HG03432 (cell line): ENCODE measurements around the gene ACD.

Experiments
- ATAC-seq: cut with Tn5 transposase; IDR thresholded peaks from one replicate; pipeline ENCODE4 v1.9.1; 2021; ENCODE audit warnings: mild to moderate bottlenecking, moderate library complexity; ENCODE audit not compliant: unreplicated experiment

Gene ACD

DNA sequence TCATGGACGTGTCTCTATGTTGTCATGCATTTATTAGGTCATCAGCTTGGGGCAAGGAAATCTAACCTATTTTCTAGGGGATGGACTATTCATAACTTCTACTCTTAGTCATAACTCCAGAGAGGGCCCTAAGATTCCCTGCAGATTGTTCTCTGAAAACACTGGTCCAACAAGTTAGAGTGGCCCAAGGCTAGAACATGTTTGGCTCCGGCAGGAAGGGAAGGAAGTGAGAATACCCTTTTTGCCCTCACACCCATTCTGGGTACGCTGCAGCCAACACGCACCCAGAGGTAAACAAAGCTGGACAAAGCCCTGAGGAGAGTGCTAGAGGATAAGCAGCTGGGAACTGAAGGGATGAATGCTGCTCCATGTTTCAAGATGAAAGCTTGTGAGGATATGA is 16.5 kb upstream of the ACD start:
- no peak for ATAC-seq

DNA sequence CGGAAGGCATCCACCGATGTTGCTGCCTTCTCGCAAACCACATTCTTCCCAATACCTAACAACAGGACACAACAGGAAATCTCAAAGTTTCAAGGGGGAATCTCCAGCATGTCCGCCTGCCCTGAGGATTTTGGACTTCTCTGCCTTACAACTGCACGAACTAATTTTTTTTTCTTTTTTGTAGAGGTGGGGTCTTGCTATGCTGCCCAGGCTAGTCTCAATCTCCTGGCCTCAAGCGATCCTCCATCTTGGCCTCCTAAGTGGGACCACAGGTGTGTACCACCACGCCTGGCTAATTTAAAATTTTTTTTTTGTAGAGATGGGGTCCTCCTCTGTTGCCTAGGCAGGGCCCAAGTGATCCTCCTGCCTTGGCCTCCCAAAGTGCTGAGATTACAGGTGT is 15.9 kb upstream of the ACD start:
- ATAC-seq: no peak

DNA sequence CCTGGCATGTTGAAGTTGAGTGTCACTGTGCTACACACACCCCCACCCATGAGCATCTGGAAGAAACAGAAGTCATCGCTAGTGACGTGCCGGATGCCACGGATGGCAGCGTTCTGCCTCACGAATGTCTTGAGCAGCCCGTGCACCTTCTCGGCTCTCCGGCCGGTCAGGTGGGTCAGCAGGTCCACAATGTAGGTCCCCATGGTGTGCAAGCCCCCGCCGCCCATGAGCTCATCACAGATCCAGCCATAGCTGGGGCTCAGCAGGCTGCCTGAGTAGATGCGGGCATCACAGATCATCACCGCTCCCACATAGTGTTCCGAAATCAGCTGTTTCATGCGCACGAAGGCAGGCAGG is 15.5 kb upstream of the ACD start:
- no peak for ATAC-seq

DNA sequence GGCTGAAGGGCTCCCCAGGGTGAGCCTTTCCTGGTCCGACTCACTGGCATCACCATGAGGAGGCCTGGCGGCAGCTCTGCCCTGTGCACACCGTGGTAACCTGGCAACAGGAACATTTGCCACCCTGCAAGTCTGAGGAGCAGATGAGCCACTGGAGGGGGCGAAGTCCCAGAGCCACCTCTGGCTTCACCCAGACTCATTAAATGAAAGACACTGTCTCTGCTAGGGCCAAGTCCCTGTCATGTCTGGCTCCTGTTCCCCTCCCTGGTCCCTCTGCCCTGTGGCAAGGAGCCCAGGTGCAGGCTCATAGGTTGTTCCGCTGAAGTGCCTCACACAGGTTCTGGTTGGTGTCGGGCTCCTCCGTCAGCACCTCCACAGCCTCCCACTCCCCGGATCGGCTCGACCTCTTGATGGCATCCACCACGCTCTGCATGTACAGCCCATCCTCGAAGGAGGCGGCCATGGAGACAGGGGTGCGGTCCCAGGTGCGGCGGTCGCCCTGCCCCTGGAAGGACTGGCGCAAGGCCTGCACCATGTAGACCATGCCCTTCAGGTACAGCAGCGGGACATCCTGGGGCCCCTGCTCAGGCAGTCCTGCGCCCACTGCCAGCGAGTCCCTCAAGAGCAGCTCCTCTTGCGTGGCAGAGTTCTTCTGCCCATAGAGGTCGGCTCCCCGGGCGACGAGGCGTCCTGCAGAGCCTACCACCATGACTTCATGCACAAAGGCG is 15.0 kb upstream of the ACD start:
- ATAC-seq: no peak

DNA sequence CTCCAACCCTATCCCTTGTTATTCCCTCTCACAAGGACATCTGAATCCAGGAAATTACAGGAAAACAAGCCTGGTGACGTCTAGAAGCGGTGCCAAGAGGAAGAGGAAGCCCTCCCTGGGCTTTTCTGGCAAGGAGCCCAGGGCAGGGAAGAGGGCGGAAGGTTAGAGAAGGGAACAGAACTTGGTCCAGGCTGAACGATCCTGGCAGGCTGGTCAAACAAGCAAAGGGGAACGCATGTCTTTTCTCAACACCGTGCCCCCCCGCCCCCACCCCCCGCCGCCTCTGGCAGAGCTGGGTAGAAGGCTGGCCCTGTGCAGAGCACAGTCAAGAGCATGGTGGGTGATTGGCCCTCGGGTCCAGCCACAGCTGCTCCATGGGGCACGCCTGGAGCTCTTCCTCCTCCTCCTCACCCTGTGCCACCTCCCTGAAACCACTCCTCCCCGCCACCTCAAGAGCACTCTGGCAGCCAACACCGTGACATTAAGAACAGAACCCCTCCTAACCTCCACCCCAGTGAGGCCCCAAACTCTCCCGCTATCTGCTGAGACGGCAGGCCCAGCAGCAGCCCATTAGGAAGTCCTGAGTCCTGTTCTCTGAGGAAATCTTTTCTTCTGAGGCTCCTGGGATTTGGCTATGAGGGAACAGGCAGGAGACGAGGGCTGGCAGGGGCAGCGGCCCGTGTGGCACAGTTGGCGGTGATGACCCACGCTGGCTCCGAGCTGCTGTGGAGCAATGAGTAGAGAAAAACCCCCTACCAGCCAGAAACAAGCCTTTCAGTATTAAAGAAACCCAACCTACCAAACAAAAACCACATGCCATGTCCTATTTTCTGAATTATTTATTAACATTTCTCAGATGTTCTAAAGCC is 13.9 kb upstream of the ACD start:
- ATAC-seq: no peak

DNA sequence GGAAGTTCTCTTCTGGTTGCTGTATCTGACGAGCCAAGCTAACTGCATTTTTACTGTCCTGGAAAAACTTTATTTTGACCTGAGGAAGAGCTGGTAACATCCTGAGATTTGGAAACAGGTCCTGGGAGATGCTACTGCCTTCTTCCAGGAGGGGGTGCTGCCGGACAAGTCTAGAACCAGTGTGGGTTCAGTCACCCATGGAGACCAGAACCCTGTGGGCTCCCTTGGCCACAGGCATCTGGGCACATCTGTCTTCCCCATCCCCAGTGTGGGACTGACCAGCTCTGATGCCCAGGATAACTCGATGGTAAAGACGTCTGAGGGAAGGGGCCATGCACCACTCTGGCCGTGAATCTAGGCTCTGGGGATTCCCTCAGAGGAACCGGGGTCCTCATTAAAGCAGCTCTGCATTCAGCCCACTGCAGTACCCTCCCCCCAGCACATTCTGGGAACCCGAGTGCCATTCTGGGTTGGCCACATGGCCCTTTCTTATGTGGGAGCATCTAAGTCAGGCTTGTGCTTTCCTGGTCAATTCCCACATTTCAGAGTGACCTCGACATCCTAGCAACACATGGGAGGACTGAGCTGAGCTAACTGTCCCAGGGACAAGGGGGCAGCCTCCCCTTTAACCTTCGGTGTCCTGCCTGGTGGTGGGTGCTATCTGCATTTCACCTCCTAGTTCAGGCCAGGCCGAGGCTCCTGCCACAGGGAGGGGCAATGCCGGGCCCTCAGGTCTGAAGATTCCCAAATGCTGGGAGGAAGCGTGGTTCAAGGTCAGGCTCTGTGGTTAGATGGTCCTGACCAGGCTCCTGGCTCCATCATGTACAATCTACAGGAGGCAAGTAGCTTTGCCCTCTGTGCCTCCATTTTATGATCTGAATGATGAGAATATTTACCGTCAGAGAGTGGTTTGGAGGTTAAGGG is 12.9 kb upstream of the ACD start:
- ATAC-seq: no peak

DNA sequence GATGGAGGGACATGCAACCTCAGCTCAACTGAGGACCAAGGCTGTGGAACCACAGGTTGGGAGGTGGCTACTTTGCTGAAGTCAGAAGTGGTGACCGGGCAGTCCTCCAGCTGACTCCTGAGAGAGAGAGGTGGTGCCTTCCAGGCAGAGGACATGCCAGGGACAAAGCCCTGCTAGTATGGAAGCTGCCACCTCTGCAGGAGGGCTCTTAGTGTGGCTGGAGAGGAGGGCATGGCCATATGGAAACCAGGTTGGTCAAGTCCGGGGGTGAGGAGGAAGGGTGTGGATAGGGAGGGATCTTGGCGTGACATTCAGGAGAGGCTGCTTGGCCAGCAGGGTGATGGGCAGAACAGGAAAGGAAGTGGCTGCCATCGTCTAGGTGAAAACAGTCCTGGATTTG is 12.2 kb upstream of the ACD start:
- no peak for ATAC-seq

DNA sequence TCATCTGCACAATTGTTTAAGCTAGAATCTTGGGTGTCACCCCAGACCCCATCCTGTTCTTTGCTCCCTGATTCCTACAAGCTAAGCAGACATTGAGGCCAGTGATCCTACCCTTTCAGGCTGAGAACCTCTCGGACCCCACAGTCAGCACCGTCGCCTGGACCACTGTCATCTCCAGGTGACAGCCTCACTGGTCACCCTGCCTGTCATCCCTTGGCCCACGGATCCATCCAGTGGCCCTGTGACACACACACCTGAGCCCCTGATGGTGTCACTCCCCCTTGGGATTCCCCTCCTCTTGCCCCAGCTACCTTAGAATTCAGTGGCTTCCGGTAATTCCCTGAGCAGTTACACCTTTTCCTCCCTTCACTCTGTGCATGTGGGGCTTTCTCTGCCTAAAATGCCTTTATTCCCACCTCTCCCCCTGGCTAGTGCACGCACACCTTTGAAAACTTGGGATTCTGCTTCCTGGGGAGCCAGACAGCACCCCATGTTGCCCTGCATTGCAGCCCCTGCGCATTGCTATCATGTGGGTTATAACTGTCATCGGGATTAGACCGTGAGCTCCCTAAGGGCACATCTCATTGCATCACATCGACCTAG is 9.5 kb upstream of the ACD start:
- ATAC-seq: no peak

DNA sequence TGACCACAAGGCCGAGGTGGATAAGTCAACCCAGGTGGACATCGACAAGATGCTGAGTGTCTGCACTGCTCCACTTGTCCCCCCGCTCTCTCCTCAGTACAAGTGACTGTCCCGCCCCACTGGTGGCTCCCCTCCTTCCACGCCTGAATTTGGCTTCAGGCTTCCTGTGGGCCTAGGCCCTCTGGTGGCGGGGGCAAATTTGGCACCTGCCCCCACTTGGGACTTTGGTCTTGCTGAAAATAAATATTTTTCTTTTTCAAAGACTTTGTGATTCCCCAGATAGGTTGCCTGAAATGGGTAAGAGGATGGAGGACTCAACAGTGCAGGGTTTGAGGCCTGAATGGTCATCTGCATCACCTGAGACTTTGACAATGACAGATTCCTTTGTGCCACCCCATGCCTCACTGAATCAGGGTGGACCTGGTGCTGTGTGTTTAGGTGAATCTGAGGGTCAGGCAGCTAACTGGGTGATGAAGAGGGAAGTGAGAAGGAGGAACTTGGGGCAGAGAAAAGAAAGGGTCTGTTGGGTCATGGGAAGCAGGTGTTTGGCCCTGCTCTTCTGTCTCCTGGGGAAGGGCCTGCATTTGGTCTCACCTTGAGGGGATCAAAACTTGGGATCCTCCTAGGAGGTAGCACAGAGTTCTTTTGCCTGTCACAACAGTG is 8.6 kb upstream of the ACD start:
- no peak for ATAC-seq

DNA sequence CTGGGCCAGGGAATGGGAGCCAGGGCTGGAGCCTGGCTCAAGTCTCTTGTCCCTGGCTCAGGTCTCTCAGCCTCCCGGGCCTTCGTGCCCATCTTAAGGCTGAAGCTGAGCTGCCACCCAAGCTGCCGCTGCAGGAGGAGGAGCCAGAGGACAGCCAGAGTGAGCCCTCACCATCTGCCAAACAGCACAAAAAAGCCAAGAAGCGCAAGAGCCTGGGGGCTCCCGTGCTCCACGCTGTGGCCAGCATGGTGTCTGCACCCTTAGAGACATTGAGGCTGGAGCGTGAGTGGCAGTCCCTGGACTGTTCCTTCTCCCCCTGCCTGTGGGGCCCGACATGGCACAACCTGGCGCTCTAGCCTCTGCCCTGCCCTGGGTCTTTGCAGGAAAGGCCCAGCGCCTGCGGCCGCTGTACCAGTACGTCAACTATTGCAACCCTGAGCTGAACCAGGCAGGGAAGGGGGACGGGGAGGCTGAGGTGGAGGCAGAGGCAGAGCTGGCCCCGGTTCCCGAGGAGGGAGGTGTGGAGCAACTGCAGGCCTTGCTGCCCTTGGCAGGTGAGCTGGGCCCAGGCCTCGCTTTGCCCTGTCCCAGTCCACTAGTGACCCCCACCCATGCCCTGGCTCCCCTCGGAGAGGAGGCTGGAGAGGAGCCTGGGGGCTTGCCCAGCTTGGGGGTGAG is 7.9 kb upstream of the ACD start:
- peak; percentile 71 for ATAC-seq

DNA sequence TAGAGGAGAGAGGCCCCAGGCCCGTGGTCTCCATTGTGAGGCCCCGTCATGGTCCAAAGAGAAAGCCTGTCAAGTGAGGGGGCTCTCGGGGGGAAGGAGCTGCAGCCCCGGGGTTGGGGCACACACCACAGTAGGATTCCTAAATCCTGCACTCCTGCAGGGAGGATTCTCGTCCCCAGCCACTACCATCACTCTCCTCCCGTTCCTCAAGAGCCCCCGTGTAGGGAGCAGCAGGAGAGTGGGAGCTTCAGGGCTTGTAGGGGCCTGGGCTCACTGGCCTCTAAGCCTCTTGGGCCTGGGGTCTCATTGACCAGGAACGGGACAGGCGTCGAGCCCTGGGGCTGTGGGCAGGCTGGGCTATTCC is 7.4 kb upstream of the ACD start:
- no peak for ATAC-seq

DNA sequence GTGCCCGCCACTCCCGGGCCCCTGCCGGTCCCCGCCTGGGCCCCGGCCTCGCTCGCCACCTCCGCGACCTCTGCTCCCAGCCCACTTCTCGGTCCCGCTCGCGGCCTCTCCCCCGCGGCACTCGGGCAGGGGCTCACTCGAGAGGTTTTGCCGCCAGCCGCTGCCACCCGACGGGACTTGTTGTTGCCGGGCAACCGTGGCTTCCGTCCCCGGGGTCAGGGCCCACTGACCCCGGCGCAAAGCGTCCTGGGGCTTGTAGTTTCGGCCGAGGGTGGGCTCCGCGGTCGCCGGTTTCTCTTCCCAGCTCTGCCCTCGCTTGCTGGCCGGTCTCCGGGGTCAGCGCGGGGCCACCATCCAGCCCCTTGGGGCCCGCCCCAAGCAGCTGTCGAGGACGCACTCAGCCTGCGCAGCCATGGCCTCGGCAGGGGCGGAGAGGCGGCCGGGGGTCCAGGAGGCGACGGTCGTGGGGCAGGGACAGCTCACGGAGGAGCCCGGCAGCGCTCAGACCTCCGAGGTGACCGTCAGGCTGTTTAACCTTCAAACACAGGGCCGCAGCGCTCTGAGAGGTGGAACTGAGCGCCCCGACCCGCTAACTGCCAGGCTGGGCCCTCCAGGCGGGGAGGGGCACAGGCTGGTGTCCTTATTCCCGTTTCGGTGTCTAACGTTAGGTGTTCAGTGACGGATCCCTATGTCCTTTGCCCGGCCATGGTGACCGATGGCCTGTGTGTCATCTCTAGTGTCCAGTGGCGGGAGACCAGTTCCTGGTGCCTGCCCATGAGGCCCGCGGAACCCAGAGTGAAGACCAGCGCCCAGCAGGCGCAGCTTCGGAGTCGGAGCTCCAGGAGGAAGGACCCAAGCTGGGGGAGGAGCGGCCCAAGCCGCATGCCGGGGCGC is 6.7 kb upstream of the ACD start, which contains the start of the genes C16orf86 and ENKD1:
Gene C16orf86 (plus strand): TSS at position 256 of the 894 bp plus-strand sequence. CDS start 157 bp downstream, at position 413.
Gene ENKD1 (minus strand): TSS at position 192 of the 894 bp plus-strand sequence. CDS start 308 bp downstream, outside the sequence.
- peak; percentile 63 for ATAC-seq

DNA sequence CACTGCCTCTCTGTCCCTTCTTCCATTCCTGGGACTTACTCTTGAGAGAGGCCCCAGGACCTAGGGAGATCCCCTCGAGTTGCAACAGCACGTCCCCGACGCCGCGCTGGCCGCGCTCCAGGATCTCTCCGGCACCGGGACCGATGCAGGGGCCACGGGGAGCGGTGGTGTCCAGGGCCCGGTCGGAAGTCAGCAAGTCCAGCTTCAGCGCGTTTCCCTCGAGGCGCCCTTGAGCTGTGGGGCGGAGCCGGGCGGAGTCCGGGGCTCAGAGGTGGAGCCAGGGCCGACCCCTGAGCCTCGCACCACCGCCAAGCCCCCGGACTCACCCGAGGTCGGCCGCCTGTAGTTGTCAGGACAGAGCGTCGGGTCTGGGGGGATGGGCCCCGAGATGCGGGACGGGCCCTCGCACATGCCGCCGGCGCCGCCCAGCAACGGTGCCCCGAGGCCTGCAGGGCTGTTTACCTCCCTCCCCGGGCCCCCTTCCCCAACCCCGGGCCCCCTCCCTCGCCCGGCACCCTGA is 6.0 kb upstream of the ACD start:
- peak; percentile 5 for ATAC-seq

DNA sequence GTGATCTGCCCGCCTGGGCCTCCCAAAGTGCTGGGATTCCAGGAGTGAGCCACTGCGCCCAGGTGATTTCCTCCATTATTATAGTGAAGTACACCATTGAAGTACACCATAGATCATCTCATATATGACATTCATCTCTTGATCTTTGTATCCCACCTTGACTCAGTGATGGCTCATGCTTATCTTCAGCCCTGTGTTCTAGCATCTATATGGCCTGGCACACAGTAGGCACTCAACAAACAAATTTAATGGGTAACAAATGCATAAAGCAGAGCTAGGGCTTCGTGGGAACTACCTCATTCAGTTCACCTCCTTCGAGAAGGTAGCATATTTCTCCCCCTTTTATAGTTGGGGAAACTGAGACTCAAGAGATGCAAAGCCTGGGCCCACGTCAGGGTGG is 5.5 kb upstream of the ACD start:
- no peak for ATAC-seq

DNA sequence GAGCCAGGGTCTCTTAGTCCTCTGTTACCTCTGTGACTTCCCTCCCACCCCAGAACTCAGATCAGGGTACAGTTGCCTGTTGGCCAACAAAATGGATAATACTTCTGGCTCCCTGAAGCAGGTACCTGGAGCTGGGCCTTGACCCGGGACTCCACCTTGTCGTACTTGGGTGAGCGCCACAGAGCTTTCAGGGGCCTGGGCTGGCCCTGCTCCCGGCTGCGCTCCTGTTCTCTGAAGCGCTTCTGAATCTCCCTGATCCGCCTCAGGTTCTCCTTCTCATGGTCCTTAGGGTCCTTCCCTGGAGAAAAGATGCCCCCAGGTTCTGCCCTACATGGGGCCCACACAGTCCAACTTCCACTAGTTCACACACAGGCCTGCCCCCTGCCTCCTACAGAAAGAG is 4.8 kb upstream of the ACD start:
- no peak for ATAC-seq

DNA sequence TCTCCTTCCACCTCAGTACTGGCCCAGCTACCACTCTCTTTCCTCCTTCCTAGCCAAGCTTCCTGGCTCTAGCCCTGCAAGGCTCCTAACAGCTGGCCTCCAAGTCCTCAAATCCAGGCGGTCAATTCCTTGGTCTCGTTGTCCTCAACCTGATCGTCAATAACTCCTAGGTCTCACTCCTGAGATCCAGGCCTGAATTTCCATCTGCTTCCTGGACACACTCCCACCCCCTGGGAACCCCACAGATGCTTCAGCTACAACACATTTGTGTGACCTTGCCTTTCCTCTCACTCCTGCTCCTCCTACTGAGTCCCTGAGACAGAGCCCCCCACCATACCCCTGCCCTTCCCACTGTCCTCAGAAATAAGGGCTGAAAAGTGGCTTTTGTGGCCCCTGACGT is 4.2 kb upstream of the ACD start:
- ATAC-seq: no peak

DNA sequence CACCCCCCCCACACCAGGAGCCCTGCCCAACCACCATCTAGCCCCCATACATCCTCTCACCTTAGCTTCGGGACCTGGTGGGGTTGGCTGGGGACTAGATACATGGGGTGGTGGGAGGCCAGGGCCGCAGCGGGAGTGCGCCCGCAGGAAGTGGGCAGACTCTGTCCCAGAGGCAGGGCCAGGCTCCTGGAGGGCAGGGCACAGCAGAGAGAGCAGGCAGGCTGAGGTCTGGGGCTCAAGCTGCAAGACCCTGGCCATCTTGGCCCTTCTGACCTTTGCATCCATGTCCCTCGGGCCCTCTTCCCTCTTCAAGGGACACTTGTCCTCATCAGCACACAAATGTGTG is 3.8 kb upstream of the ACD start:
- no peak for ATAC-seq

DNA sequence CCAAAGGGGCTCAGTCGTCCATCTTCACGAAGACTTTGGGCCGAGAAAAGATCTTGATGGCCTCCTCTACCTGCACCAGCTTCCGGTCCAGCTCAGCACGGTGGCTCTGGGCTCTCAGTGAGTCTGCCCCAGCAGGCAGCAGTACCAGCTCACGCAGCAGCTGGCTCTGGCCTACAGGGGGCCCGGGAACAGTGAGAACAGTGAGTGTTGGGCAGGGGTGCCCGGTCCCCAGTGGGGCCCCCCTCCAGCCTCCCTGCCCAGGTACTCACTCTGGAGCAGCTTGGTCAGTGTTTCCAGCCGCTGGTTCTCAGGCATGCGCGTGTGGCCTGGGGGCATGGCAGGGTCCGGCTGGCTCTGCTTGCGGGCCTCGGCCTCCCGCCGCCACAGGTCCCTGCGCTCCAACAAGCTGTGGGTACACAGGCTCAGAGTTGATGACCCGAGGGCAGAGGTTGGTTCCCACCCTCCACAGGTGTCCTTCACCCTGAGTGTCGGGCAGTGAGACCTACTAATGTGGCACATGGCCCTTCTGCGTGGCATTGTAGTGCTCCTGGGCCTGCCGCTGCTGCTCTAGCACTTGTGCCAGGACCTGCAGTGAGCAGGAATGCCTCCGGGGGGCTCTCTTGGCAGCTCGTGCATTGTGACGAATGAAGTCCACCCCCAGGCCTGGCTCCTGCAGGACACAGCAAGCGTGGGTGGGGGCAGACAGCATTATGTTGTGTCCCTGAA is 3.3 kb upstream of the ACD start:
- ATAC-seq: no peak
